ENCODE data around the gene C6orf52. TPM values are rescaled to one million over a fixed set of nuclear protein-coding genes. Genes with fewer than 3 reads are reported as not detected.

C6orf52 gene
- total and polyA plus RNA-seq, 2 experiments from 2014 or later: 0.75 TPM; not detected in 1

- TF ChIP-seq EZH2 (IDR thresholded peaks at IDR 0.05; ENCODE audit: insufficient read depth, poor library complexity, severe bottlenecking): no peak
- no peak for TF ChIP-seq EZH2phosphoT487 (IDR thresholded peaks at IDR 0.05; ENCODE audit: insufficient read depth, low read depth)
- Histone ChIP-seq H3K79me2 (ENCODE audit: insufficient read depth) (no peaks in the 10 kb centered on the region), H3K9me3 (ENCODE audit: low read depth) (no peaks in the 10 kb centered on the region), H3K9ac (no peak overlapping the region), H3K4me1 (ENCODE audit: insufficient read depth) (no peaks in the 10 kb centered on the region), H3K4me3 (no peak overlapping the region), H3F3A (ENCODE audit: insufficient read depth) (no peaks in the 10 kb centered on the region), H3K27ac (no peak overlapping the region), H4K20me1 (ENCODE audit: insufficient read depth) (no peaks in the 10 kb centered on the region), H3K27me3 (replicated peaks; ENCODE audit: insufficient read depth) (no peaks in the 10 kb centered on the region), H3K4me2 (ENCODE audit: unreplicated experiment) (no peak overlapping the region), H3K36me3 (ENCODE audit: low read depth) (no peaks in the 10 kb centered on the region), H2AFZ (no peak overlapping the region), H3K9me2 (ENCODE audit: insufficient read depth) (no peaks in the 10 kb centered on the region)
- WGBS, 2 experiments (ENCODE audit: low coverage in 1 of 2, low lambda C conversion rate in 2 of 2, missing lambda C conversion rate in 2 of 2): 23 to 28% methylated on average over 9 of the region's 9 CpGs
- in situ Hi-C loops (cut with MboI): no loop called here
- no peak for DNase-seq
These were observed 68.2 kb downstream of the C6orf52 start for GRCh38 chr6:10626154-10626741.

- no peak for DNase-seq
- Histone ChIP-seq H3K9me2 (ENCODE audit: insufficient read depth) (no peaks in the 10 kb centered on the region), H3K4me1 (ENCODE audit: insufficient read depth) (no peaks in the 10 kb centered on the region), H3K27me3 (replicated peaks; ENCODE audit: insufficient read depth) (no peaks in the 10 kb centered on the region), H3K79me2 (ENCODE audit: insufficient read depth) (no peaks in the 10 kb centered on the region), H3K9ac (no peak overlapping the region), H3F3A (ENCODE audit: insufficient read depth) (no peaks in the 10 kb centered on the region), H3K36me3 (ENCODE audit: low read depth) (no peaks in the 10 kb centered on the region), H3K27ac (no peak overlapping the region), H3K4me2 (ENCODE audit: unreplicated experiment) (no peak overlapping the region), H2AFZ (no peak overlapping the region), H3K9me3 (ENCODE audit: low read depth) (no peaks in the 10 kb centered on the region), H4K20me1 (ENCODE audit: insufficient read depth) (no peaks in the 10 kb centered on the region), H3K4me3 (no peak overlapping the region)
- in situ Hi-C loops (cut with MboI): no loop called here
- WGBS, 2 experiments (ENCODE audit: low coverage in 1 of 2, low lambda C conversion rate in 2 of 2, missing lambda C conversion rate in 2 of 2): 54 to 55% methylated on average over 5 of the region's 5 CpGs
- TF ChIP-seq EZH2 (IDR thresholded peaks at IDR 0.05; ENCODE audit: insufficient read depth, poor library complexity, severe bottlenecking): no peak
- TF ChIP-seq EZH2phosphoT487 (IDR thresholded peaks at IDR 0.05; ENCODE audit: insufficient read depth, low read depth): no peak
These were observed 69.6 kb downstream of the C6orf52 start for GRCh38 chr6:10624836-10625235.

- Histone ChIP-seq H3K27ac (no peak overlapping the region), H4K20me1 (ENCODE audit: insufficient read depth) (no peaks in the 10 kb centered on the region), H3K36me3 (ENCODE audit: low read depth) (no peaks in the 10 kb centered on the region), H3K4me2 (ENCODE audit: unreplicated experiment) (no peak overlapping the region), H3K9me3 (ENCODE audit: low read depth) (no peaks in the 10 kb centered on the region), H3K4me1 (ENCODE audit: insufficient read depth) (no peaks in the 10 kb centered on the region), H3F3A (ENCODE audit: insufficient read depth) (no peaks in the 10 kb centered on the region), H3K9me2 (ENCODE audit: insufficient read depth) (no peaks in the 10 kb centered on the region), H2AFZ (no peak overlapping the region), H3K4me3 (no peak overlapping the region), H3K9ac (no peak overlapping the region), H3K79me2 (ENCODE audit: insufficient read depth) (no peaks in the 10 kb centered on the region), H3K27me3 (replicated peaks; ENCODE audit: insufficient read depth) (no peaks in the 10 kb centered on the region)
- 23 to 32% methylated on average over 4 of the region's 4 CpGs for WGBS, 2 experiments (ENCODE audit: low coverage in 1 of 2, low lambda C conversion rate in 2 of 2, missing lambda C conversion rate in 2 of 2)
- no peak for TF ChIP-seq EZH2 (IDR thresholded peaks at IDR 0.05; ENCODE audit: insufficient read depth, poor library complexity, severe bottlenecking)
- TF ChIP-seq EZH2phosphoT487 (IDR thresholded peaks at IDR 0.05; ENCODE audit: insufficient read depth, low read depth): no peak
- DNase-seq: no peak
- in situ Hi-C loops (cut with MboI): no loop called here
These were observed 72.6 kb downstream of the C6orf52 start for GRCh38 chr6:10621847-10622246.

Small RNA genes lying within 50 kb of the gene (small RNA-seq; reads per million reads assigned to genes)
- not detected for gene RF00019 (ENCODE audit: low read depth, low replicate concordance)

Other genes with a start within 250 kb of the C6orf52 start
- not detected in 2 replicates for gene GCNT2, start 173.3 kb downstream of the C6orf52 start, total RNA-seq (2014; rRNA removed; shearing (Covaris generic))
- gene GCNT2, start 173.3 kb downstream of the C6orf52 start, polyA plus RNA-seq (2016; fragmentation: Nextera tagmentation; extraction: Ambion mirVana): 0.06 TPM in 1 of 2 replicates, not detected in the other
- gene PAK1IP1, start 356 bp upstream of the C6orf52 start, total RNA-seq (2014; rRNA removed; shearing (Covaris generic)): 16.6 and 22.8 TPM in 2 replicates
- gene PAK1IP1, start 356 bp upstream of the C6orf52 start, polyA plus RNA-seq (2016; fragmentation: Nextera tagmentation; extraction: Ambion mirVana): 28.1 and 29.0 TPM in 2 replicates
- 164 and 199 TPM in 2 replicates for gene TMEM14C, start 28.5 kb upstream of the C6orf52 start, total RNA-seq (2014; rRNA removed; shearing (Covaris generic))
- gene TMEM14C, start 28.5 kb upstream of the C6orf52 start, polyA plus RNA-seq (2016; fragmentation: Nextera tagmentation; extraction: Ambion mirVana): 256 and 272 TPM in 2 replicates
- 75.9 and 94.0 TPM in 2 replicates for gene TMEM14B, start 53.2 kb upstream of the C6orf52 start, total RNA-seq (2014; rRNA removed; shearing (Covaris generic))
- 148 and 158 TPM in 2 replicates for gene TMEM14B, start 53.2 kb upstream of the C6orf52 start, polyA plus RNA-seq (2016; fragmentation: Nextera tagmentation; extraction: Ambion mirVana)
- gene MAK, start 143.9 kb upstream of the C6orf52 start, total RNA-seq (2014; rRNA removed; shearing (Covaris generic)): not detected in 2 replicates
- 0.09 and 0.14 TPM in 2 replicates for gene MAK, start 143.9 kb upstream of the C6orf52 start, polyA plus RNA-seq (2016; fragmentation: Nextera tagmentation; extraction: Ambion mirVana)
- not detected in 2 replicates for gene GCM2, start 187.4 kb upstream of the C6orf52 start, total RNA-seq (2014; rRNA removed; shearing (Covaris generic))
- gene GCM2, start 187.4 kb upstream of the C6orf52 start, polyA plus RNA-seq (2016; fragmentation: Nextera tagmentation; extraction: Ambion mirVana): not detected in 2 replicates
- gene SYCP2L, start 192.4 kb upstream of the C6orf52 start, total RNA-seq (2014; rRNA removed; shearing (Covaris generic)): not detected in 2 replicates
- gene SYCP2L, start 192.4 kb upstream of the C6orf52 start, polyA plus RNA-seq (2016; fragmentation: Nextera tagmentation; extraction: Ambion mirVana): 0.13 TPM in 1 of 2 replicates, not detected in the other